Adrenal gland (tissue), 5 donors: ENCODE results near the gene NRXN2.

ENCODE experiments used
- CTCF ChIP-seq, 6 experiments: fragments of 450-650 bp in 4 of 6; fragments of 200-600 bp in 2 of 6; sonication (generic) in 1 of 6; IDR thresholded peaks; 1 replicate in 5 of 6; 2 replicates in 1 of 6; pipeline versions ENCODE4 v1.5.1 to v1.8.0; 2016 to 2021; ENCODE audit warnings: antibody characterized with exemption in 6 of 6, mild to moderate bottlenecking in 2 of 6, moderate library complexity in 1 of 6
- POLR2A ChIP-seq, 2 donors: fragments of 450-650 bp; IDR thresholded peaks; one replicate each; pipeline ENCODE4 v1.6.1; 2017; ENCODE audit warnings: antibody characterized with exemption in 2 of 2, mild to moderate bottlenecking in 2 of 2, moderate library complexity in 1 of 2
- donor health status: DM: no; HTN: no; CAD: no.

- no peak for TF ChIP-seq CTCF (IDR thresholded peaks at IDR 0.05)
- no peak for TF ChIP-seq POLR2A (IDR thresholded peaks at IDR 0.05)
Measured at GRCh38 chr11:64559351-64560138, 163.5 kb downstream of the NRXN2 start.
